NCI-H146 treated with DMSO at 0.1 percent for 48 hours (cell line): Measurements from ENCODE around the gene FSTL4.
"Not testable (repeated sequence)": the region's sequence is repeated elsewhere in the genome, so short reads cannot be mapped to it uniquely, and the experiment has no call there.

Source experiments
- DNase-seq: peaks from one replicate; lab custom pipeline; 2025; ENCODE audit not compliant: unreplicated experiment; lab: John Stamatoyannopoulos, UW

Gene FSTL4

DNA sequence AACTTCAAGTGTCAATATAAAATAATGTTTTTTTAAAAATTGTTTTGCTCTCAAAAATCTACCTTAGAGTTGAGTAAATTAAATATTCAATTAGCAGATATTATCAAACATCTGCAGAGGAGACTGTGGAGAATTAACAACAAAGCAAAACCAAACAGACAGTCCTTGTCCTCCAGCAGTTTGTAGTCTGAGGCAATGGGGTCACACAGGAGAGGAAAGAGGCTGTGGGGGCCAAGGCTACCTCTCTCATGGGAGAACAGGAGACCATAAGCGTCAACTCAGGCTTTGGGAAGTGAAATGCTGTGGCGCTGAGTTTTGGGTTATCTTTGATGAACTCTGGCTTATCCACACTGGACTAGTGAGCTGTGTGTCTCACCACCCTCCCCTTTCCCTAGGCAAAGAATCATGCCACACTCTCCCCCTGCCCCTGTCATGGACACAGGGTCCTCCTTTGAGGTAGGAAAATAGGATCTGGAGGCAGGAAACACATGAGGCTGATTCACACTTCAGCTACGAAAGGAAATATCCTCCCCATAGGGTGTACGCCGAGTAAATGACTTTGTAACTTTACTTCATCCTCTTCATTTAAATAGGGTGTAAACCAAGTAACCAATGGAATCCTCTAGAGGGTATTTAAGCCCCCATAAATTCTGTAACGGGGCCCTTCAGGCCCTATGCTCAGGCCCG lies 152.7 kb downstream of the FSTL4 start:
- no peak for DNase-seq

DNA sequence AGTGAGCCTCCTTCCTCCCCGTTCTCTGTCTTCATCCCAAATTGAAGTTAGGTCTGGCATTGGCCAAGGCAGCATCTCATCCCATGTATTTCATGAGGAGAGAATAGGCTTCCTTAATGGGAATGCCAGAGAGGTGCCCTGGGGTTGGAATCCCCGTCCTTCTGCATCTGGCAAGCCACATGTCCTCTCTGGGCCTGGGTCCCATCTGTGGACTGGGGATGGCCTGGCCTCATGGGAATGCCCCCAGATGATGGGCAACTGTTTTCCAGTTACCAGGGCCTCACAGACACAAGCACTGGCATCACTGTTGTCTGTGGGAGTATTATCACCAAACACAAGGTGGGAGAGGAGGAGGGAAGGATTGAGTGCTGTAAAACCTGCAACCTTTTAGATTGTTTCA lies 153.9 kb downstream of the FSTL4 start:
- DNase-seq, result no peak

- no peak for DNase-seq
These were observed 154.6 kb downstream of the FSTL4 start for GRCh38 chr5:133457439-133458355.

DNA sequence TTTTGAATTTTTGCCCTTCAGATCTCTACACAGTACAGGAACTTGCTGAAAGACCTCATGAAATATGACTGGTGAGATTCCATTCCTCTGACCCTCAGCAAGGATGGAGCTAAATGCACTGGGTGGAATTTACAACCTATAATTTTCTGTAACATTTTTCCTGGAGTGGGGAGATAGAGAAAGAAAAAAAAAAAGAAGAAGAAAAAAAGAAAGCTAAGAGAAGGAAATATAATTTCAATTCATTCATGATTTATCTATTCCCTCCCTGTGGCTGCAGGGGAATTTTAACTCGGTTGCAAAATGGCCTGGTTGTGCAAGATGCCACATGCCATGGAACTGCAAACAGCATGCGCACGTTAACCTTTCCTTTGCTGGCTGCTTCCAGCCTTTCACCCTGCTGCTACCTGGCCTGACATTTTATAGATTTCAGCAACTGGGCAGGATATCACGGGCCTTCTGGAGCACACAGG lies 155.4 kb downstream of the FSTL4 start:
- DNase-seq, result no peak

GRCh38 chr5:133455676-133456075 lies 156.7 kb downstream of the FSTL4 start:
- no peak for DNase-seq

DNA sequence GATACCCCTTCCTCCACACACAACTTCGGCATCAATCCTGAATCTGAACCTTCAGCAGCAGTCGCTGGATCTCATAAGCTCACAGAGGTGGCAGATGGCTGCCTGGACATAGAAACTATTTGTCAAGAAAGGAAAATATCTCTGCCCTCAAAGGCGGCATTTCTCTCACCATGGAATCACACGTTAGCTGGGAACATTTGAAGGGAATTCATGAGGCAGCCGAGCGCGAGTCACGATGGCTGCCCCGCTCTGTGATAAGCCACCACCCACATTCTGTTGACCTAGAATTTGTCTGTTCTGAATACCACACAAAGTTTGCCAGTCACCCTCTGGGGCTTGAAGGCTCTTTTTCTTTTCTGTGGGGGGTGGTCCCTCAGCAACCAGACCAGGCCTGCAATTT lies 157.9 kb downstream of the FSTL4 start:
- DNase-seq, result no peak

DNA sequence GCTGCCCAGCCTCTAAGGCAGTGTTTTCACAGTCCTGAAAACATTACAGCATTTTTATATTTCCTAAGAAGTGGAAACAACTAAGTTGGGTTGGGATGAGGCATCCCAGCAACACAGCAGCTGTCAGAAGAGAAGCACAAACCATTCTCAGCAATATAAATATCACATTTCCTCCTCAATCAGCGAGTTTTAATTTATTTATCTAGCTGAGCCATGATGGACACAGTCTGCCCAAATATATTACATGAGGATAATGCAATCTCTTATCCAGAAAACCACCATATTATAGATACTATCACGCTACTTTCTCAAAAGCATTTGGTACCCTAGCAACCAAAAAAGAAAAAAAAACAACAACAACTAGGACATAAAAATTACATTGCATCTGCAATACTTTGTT lies 158.5 kb downstream of the FSTL4 start:
- DNase-seq, result no peak

DNA sequence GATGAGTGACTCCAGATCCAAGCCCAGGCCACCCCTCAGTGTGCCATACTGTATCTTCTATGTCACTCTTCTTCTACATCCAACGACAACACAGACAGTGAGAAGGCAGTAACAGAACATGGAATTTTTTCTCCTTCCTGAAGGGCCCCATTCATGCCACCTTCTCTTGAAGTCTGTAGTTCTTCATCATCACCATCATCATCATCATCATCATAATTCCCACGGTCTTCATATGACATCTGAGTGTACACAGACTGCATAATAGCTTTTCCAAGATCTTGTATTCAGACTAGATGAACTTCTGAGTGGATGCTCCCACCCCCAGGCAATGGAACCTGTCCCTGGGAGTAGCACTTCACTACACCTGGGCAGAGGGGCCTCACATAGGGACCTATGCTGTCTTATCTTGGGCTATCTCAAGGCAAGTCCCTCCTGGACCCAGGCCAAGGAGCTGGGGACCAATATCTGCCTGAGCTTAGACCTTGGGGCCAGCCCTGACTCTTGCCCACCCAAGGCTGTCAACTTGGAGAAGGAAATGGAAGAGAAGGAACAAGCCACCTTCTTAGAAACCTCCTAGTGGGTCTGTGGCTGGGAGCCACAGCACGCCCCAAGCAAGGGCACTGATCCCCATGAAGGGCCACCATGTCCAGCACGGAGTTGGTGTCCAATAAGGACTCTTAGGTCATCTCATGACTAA lies 159.1 kb downstream of the FSTL4 start:
- no peak for DNase-seq

- no peak for DNase-seq
These were observed 160.4 kb downstream of the FSTL4 start for GRCh38 chr5:133451926-133452325.

- DNase-seq, result no peak
These were observed 162.1 kb downstream of the FSTL4 start for GRCh38 chr5:133450286-133450685.

GRCh38 chr5:133449181-133449580 lies 163.2 kb downstream of the FSTL4 start:
- no peak for DNase-seq

GRCh38 chr5:133446440-133446839 lies 165.9 kb downstream of the FSTL4 start:
- no peak for DNase-seq

DNA sequence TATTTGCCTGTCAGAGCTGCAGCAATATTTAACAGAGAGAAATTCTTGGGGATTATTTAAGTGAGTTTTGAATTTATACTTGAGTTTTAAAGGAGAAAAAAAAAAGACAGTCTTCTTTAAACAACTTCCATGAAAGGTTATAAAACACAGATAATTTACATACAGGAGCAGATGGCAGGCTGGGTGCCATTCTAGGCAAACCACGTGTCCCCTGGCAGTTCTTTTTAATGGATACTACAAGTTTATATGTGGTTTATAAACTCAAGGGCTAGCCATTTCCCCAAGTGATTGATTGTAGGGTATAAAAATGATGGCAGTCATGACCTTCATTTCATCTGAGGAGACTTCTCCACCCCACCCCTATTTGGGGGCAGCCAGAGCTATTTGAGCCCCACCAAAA lies 166.6 kb downstream of the FSTL4 start:
- no peak for DNase-seq

GRCh38 chr5:133445204-133445603 lies 167.1 kb downstream of the FSTL4 start:
- not testable (repeated sequence) for DNase-seq

DNA sequence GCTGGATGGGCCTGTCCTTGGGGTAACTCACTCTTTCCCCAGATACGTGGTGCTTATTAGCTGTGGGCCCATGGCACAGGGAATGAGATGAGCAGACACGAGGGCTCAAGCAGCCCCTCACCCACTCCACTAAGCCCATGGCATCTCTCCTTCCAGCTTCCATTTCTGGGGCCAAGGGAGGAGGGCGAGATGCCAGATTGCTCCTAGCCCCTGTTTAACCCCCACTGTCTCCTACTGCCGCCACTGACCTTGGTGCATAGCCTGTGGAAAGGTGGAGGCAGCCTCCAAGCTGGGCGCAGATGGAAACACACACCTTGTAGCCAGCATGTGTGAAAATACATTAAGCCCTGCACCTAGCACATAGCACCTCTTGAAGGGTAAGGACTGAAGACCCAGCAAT lies 167.6 kb downstream of the FSTL4 start:
- DNase-seq, result no peak

GRCh38 chr5:133441166-133441815 lies 171.1 kb downstream of the FSTL4 start:
- no peak for DNase-seq

DNA sequence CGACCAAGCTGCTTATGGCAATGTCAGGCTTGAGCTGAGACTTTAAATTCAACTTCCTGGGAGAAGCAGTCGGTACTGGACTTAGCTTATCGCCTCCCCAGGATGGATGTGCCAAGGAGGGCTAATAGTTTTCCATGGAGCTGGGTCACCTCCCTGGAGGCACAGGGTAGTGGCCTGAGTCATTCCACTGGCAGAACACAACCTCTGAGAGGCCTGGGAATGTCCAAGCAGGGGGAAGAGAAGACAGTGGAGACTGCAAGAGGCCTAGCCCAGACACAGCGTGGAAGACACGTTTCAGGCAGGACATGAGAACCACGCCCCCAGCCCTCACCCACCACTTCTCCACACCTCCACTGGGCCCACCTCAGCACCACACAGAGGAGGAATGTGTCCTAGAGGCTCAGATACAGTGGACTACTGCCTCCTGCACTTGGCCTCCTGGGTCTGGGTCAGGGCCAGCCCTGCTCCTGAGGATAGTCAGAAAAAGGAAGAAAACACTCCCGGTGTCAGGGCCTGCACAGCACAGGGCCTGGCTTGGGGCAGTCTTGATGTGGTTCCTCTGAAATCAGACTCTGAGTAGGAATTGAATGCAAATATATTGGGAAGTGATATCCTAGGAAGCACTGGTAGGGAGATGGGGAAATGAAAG lies 171.8 kb downstream of the FSTL4 start:
- no peak for DNase-seq

GRCh38 chr5:133439859-133440258 lies 172.5 kb downstream of the FSTL4 start:
- no peak for DNase-seq

DNA sequence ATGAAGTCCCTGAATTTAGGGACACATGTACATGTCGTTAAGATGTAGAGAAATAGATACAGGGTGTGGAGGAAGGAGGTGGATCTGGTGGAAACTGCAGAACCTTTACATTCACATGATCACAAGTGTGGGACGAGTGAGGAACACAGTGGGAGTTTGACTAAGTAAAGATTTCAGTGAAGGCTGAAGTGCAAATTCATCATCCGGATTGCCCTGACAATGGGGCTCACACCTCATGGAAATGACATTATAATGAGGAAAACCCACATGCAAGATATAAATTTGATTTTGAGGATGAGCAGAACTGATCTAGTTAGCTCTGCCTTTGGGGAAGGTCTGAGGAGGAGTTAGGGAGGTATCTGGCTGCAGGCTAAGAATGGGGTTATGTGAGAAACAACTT lies 173.9 kb downstream of the FSTL4 start:
- DNase-seq, result no peak

DNA sequence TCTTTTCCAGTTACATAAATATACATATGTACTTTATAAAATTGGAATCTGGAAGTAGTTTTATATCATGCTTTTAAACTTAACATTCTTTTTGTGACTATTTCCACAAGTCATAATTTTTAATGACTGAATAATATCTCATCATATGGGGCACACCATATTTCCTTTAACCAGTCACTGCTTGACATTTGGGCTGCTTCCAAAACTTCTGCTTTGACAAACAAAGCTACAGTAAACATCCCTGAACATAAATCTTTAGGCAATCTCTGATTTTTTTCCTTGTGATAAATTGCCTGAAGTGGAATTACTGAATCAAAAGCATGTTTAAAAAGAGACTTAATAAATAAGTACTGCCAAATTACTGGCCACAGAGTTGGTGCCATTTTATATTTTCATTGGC lies 178.0 kb downstream of the FSTL4 start:
- DNase-seq, result no peak

- no peak for DNase-seq
These were observed 178.7 kb downstream of the FSTL4 start for GRCh38 chr5:133433641-133434040.
